ENCODE results near the gene AICDA. TPM values are rescaled to one million over a fixed set of nuclear protein-coding genes. Genes with fewer than 3 reads are reported as not detected.

The AICDA gene
- total RNA-seq, 1 experiment from 2014 or later, result not detected

Other genes with a start within 250 kb of the AICDA start
- gene CLEC6A, start 156.9 kb downstream of the AICDA start, total RNA-seq (2021; ENCODE audit: unreplicated experiment), result not detected
- gene CLEC4D, start 99.4 kb downstream of the AICDA start, total RNA-seq (2021; ENCODE audit: unreplicated experiment), result not detected
- gene CLEC4E, start 72.0 kb downstream of the AICDA start, total RNA-seq (2021; ENCODE audit: unreplicated experiment), result not detected
- not detected for gene MFAP5, start 50.0 kb upstream of the AICDA start, total RNA-seq (2021; ENCODE audit: unreplicated experiment)
- gene RIMKLB, start 85.1 kb upstream of the AICDA start, total RNA-seq (2021; ENCODE audit: unreplicated experiment), result 0.39 TPM
- gene A2ML1, start 209.8 kb upstream of the AICDA start, total RNA-seq (2021; ENCODE audit: unreplicated experiment), result not detected

Data from HCT116 (cell line).